AG09309 (cell line): ENCODE data around the gene LRP2.

Source experiments
- DNase-seq: peaks from one replicate; pipeline ENCODE4 v3.0.0-alpha.2; 2010; ENCODE audit warnings: low read depth
- H3K4me3 ChIP-seq: 2 replicates; pipeline ENCODE4 v1.5.1; 2011; ENCODE audit warnings: mild to moderate bottlenecking, low read depth, low read length, moderate library complexity; ENCODE audit not compliant: control insufficient read depth
- CTCF ChIP-seq: IDR thresholded peaks from 2 replicates; pipeline ENCODE4 v1.5.1; 2011; ENCODE audit warnings: mild to moderate bottlenecking, low read depth, low read length, inconsistent platforms; ENCODE audit not compliant: insufficient read depth, control insufficient read depth; ENCODE audit errors: missing control alignments

Gene LRP2

GRCh38 chr2:169172914-169173313 lies 189.4 kb downstream of the LRP2 start:
- no peak for TF ChIP-seq CTCF
- no peak for DNase-seq
- no peak overlapping the region for H3K4me3 ChIP-seq

GRCh38 chr2:169172151-169172735 lies 190.1 kb downstream of the LRP2 start:
- no peak overlapping the region for H3K4me3 ChIP-seq
- no peak for DNase-seq
- TF ChIP-seq CTCF: no peak

GRCh38 chr2:169165791-169166190 lies 196.5 kb downstream of the LRP2 start:
- no peak for TF ChIP-seq CTCF
- no peak overlapping the region for H3K4me3 ChIP-seq
- DNase-seq: no peak

GRCh38 chr2:169164311-169164710 lies 198.0 kb downstream of the LRP2 start:
- no peak for DNase-seq

GRCh38 chr2:169162613-169163012 lies 199.7 kb downstream of the LRP2 start:
- no peak overlapping the region for H3K4me3 ChIP-seq
- no peak for TF ChIP-seq CTCF
- DNase-seq: no peak

More at GRCh38 chr2:169164311-169164710, 198.0 kb downstream of the LRP2 start:
- TF ChIP-seq CTCF: no peak
- H3K4me3 ChIP-seq: no peak overlapping the region

GRCh38 chr2:169160926-169161481 lies 201.3 kb downstream of the LRP2 start:
- no peak for TF ChIP-seq CTCF
- no peak overlapping the region for H3K4me3 ChIP-seq
- DNase-seq: no peak

- no peak for DNase-seq
- no peak for TF ChIP-seq CTCF
- H3K4me3 ChIP-seq: no peak overlapping the region
These were observed 202.6 kb downstream of the LRP2 start for GRCh38 chr2:169159686-169160085.
